ENCODE data around the gene SLCO2A1.

DNA sequence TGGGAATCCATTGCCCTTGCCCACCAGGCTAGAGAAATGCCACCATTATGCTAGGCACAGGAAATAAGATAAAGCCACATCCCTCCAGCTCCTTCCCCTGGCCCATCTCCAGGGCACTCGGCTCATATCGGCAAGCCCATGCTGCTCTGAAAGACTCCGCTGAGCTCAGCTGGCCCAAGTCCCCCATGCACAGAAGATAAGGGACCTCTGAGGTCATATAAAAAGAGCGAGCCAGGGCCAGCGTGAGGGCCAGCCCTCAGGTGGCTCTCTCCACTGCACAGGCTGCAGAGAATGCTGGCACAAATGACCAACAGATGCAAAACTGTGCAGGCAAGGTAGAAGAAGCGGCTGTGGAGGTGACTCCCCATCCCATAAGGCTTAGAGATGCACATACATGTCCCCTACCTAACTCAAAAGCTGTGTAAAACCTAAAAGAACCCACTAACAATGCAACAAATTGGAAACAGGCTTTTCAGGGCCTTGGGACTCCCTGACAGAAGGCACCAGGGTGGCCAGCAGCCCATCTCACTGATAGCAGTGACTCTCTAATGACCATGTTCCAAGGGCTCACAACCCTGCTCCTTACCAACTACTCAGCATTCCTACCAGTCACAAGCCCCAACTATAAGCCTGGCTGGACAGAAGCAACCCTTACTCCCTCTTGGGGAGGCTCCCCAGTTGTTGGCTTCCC lies 137.0 kb downstream of the SLCO2A1 start:
- TF ChIP-seq, protein P1, sequence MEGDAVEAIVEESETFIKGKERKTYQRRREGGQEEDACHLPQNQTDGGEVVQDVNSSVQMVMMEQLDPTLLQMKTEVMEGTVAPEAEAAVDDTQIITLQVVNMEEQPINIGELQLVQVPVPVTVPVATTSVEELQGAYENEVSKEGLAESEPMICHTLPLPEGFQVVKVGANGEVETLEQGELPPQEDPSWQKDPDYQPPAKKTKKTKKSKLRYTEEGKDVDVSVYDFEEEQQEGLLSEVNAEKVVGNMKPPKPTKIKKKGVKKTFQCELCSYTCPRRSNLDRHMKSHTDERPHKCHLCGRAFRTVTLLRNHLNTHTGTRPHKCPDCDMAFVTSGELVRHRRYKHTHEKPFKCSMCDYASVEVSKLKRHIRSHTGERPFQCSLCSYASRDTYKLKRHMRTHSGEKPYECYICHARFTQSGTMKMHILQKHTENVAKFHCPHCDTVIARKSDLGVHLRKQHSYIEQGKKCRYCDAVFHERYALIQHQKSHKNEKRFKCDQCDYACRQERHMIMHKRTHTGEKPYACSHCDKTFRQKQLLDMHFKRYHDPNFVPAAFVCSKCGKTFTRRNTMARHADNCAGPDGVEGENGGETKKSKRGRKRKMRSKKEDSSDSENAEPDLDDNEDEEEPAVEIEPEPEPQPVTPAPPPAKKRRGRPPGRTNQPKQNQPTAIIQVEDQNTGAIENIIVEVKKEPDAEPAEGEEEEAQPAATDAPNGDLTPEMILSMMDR (IDR thresholded peaks at IDR 0.05): no peak
- no peak for TF ChIP-seq POLR2A (IDR thresholded peaks at IDR 0.05)

Measured in Peyer's patch (tissue), 4 donors.